ENCODE measurements around the gene CYFIP1.

CYFIP1 gene

GRCh38 chr15:22869856-22870255 is 110.3 kb downstream of the CYFIP1 start:
- DNase-seq (ENCODE audit: low read depth in 2 of 2), result no peak

GRCh38 chr15:22868928-22869327 is 111.2 kb downstream of the CYFIP1 start:
- no peak for DNase-seq (ENCODE audit: low read depth in 2 of 2)

GRCh38 chr15:22868495-22868894 is 111.7 kb downstream of the CYFIP1 start:
- no peak for DNase-seq (ENCODE audit: low read depth in 2 of 2)

DNA sequence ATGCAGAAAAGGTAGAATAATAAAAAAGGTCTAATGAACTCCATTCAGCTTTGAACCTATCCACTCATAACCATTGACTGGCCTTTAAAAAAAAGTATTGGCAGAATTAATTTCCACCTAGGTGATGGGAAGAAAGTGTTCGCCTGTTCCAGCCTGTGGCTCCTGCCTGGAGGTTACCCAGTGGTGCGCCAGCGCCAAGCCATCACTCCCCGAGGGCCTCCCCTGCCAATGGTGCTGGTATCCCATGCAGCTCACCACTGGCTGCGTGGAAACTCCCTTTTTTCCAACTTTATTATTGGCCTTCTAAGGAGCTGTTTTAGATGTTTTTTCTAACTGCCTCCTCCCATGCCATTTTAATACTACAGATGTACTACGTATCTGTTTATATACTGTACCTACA is 112.3 kb downstream of the CYFIP1 start:
- DNase-seq (ENCODE audit: low read depth in 2 of 2), result no peak

GRCh38 chr15:22866079-22866478 is 114.1 kb downstream of the CYFIP1 start:
- DNase-seq (ENCODE audit: low read depth in 2 of 2), result no peak

GRCh38 chr15:22863356-22863755 is 116.8 kb downstream of the CYFIP1 start:
- no peak for DNase-seq (ENCODE audit: low read depth in 2 of 2)

DNA sequence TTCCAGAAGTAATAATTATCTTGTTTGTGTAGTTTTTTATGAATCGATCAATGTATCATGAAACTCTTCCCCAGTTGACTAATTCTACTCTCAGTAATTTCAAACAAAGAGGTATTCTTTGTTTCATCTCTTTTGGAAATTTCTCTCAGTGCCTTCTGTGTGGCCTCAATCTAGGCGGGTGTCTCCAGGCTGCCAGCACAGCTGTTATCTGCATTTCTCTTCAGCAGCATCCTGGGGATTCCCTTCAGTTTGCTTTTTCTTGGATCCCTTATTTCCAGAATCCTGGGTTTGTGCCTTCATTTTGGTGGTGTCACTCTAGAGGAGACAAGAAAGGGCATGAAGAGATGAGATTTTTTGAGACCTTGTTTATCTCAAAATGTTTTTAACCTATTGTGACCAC is 119.0 kb downstream of the CYFIP1 start:
- no peak for DNase-seq (ENCODE audit: low read depth in 2 of 2)

DNA sequence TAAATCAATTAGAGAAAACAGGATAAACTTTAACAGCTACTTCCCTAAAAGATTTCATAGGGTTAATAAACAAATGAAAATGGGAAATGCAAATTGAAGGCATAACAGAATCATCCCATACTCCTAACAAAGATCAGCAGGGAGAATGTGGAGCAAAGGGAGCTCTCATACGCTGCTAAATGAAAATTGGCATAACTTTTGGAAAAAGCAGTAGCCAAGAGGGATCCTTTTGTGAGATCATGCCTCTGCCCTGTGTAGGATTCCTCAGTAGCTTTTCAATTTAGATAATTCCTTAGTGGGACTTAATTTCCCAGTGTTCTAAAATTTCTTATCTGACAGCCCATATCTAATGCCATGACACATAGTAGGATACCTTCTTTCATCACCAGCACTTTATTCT is 123.5 kb downstream of the CYFIP1 start:
- DNase-seq (ENCODE audit: low read depth in 2 of 2), result no peak

GRCh38 chr15:22855791-22856190 is 124.4 kb downstream of the CYFIP1 start:
- no peak for DNase-seq (ENCODE audit: low read depth in 2 of 2)

GRCh38 chr15:22851513-22851912 is 128.7 kb downstream of the CYFIP1 start:
- DNase-seq (ENCODE audit: low read depth in 2 of 2), result no peak

DNA sequence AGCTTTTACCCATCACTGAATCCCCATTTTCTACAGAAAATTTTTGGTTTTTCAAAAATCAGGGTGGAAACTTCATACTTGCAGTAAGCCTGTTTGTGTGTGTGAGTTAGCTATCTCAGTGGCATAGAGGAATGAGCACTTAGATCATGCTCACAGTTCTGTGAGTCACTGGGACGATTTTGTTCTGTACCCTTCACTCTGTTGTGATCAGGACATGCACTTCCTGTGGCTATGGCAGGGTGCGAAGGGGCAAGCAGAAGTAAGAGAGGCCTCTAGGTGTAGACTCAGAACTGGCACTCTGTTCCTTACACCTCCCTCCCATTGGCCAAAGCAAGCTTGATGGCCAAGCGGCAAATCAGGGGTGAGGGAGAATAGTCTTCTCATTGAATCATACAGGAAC is 130.1 kb downstream of the CYFIP1 start:
- no peak for DNase-seq (ENCODE audit: low read depth in 2 of 2)

- no peak for DNase-seq (ENCODE audit: low read depth in 2 of 2)
Observed at GRCh38 chr15:22846073-22846472, 134.1 kb downstream of the CYFIP1 start.

DNA sequence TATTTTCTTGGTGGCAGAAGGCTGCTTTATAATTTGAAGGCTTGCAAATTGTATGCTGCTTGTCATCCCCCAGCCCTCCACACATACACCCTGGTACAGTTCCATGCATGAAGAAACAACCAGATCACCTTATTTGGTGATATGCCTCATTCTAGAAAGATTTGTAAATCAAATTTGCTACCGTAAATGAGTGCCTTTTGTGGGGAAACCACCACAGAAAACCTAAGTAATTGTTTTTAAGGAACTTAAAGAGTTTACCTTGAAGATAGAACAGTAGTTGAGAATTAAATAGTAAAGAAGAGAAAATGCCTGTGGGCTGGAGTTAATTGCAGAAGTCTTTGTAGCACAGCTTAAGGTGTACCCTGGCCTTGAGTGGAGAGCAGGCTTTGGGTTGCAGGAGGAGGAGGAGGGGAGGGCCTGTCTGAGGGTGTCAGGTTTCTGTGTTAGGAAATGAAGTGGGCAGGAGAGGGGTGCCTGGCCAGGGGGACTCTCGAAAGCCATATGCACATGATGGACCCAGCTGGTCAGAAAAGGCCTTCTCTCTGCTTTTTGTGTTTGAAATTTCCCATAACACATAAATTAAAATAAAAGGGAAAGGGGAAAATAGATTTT is 134.8 kb downstream of the CYFIP1 start:
- no peak for DNase-seq (ENCODE audit: low read depth in 2 of 2)

GRCh38 chr15:22844421-22845288 is 135.5 kb downstream of the CYFIP1 start:
- DNase-seq (ENCODE audit: low read depth in 2 of 2), result no peak

DNA sequence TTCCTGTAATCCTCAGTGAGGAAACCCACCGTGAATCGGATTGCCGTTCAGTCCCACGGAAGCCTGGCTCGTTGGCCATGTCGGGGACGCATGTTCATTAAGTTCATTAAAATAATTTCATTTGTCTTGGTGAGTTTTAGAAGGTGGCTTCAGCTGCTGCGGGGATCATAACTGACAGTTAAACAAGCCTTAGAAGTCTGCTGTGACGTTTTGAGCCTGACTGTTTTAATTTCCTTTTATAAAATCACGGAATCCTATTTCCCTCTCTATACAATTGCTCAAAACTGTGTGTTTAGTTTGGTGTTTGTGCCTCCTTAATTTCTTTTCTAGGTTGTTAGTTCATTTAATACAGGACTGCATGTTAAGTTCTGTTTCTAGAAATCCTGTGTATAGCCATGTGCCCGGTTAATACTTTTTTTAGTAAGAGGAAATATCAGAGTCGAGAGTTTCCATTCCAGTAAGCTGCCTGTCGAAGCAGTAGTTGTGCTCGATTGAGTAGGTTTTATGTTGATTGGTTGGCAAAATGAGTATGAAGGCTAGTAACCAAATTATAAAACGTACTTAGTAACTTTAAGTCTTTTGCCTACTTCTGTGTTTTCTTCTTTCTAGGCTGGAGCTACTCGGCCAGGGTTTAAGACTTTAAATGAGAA is 141.0 kb downstream of the CYFIP1 start:
- no peak for DNase-seq (ENCODE audit: low read depth in 2 of 2)

- peak; percentile 97 to 99 for DNase-seq (ENCODE audit: low read depth in 2 of 2)
Observed at GRCh38 chr15:22838292-22839042, 141.7 kb downstream of the CYFIP1 start, which contains the start of gene NIPA2. Gene NIPA2 (plus strand): TSS chr15:22838666. CDS start chr15:22851732, 13,066 bp downstream.

- DNase-seq (ENCODE audit: low read depth in 2 of 2), result no peak
Observed at GRCh38 chr15:22831473-22831872, 148.7 kb downstream of the CYFIP1 start.

- no peak for DNase-seq (ENCODE audit: low read depth in 2 of 2)
Observed at GRCh38 chr15:22827125-22827524, 153.0 kb downstream of the CYFIP1 start.

DNA sequence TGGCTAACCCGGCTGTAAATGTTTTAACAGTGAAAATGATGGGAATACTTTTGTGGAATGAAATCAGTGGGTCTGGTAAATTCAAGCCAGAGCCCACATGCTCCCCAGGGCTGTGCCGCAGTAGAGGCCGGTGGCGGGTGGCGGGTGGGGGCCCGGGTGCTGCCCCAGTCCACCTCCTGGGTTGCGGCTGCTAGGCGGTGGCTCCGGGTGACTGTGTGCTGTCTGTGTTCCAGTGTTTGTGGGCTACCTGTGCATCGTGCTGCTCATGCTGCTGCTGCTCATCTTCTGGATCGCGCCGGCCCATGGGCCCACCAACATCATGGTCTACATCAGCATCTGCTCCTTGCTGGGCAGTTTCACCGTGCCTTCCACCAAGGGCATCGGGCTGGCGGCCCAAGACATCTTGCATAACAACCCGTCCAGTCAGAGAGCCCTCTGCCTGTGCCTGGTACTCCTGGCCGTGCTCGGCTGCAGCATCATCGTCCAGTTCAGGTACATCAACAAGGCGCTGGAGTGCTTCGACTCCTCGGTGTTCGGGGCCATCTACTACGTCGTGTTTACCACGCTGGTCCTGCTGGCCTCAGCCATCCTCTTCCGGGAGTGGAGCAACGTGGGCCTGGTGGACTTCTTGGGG is 156.6 kb downstream of the CYFIP1 start:
- no peak for DNase-seq (ENCODE audit: low read depth in 2 of 2)

GRCh38 chr15:22819651-22820050 is 160.5 kb downstream of the CYFIP1 start:
- DNase-seq (ENCODE audit: low read depth in 2 of 2), result no peak
